Fibroblast of the aortic adventitia (primary cell): ENCODE results near the gene CD300LB. TPM values are rescaled to one million over a fixed set of nuclear protein-coding genes. Genes with fewer than 3 reads are reported as not detected.

Experiments
- DNase-seq: peaks from one replicate; pipeline ENCODE4 v3.0.0-alpha.2; 2010; ENCODE audit warnings: low read depth
- H3K4me3 ChIP-seq: 2 replicates; pipeline ENCODE4 v1.5.1; 2011; ENCODE audit warnings: low read depth, mild to moderate bottlenecking, control low read depth, low read length, moderate library complexity
- CTCF ChIP-seq: IDR thresholded peaks from 2 replicates; pipeline ENCODE4 v1.5.1; 2011; ENCODE audit warnings: mild to moderate bottlenecking, low read length, control low read depth, inconsistent platforms; ENCODE audit not compliant: insufficient read depth
- total RNA-seq: library from RNA; depleted of rRNA; stranded (reverse); fragments of >200 nt; gene quantifications from 2 replicates; pipeline ENCODE4 v1.2.3, GENCODE V29; 2012; ENCODE audit warnings: low replicate concordance

CD300LB gene
- total RNA-seq, 1 donor, result not detected

GRCh38 chr17:74549343-74549742 lies 18.1 kb upstream of the CD300LB start:
- no peak for TF ChIP-seq CTCF
- no peak for DNase-seq
- no peak overlapping the region for H3K4me3 ChIP-seq

GRCh38 chr17:74547736-74548135 lies 16.5 kb upstream of the CD300LB start:
- H3K4me3 ChIP-seq, result no peak overlapping the region
- DNase-seq, result no peak
- TF ChIP-seq CTCF, result no peak

- no peak for DNase-seq
- TF ChIP-seq CTCF, result no peak
- no peak overlapping the region for H3K4me3 ChIP-seq
Measured at GRCh38 chr17:74547264-74547663, 16.0 kb upstream of the CD300LB start.

- no peak for TF ChIP-seq CTCF
- no peak for DNase-seq
- no peak overlapping the region for H3K4me3 ChIP-seq
Measured at GRCh38 chr17:74546586-74546985, 15.3 kb upstream of the CD300LB start.

- TF ChIP-seq CTCF, result no peak
- no peak for DNase-seq
- H3K4me3 ChIP-seq, result no peak within 1 kb of the TSS
Measured at GRCh38 chr17:74545843-74546230, 14.6 kb upstream of the CD300LB start, which contains the start of gene CD300C. Gene CD300C (minus strand): TSS chr17:74546115. CDS start chr17:74545782, 333 bp downstream.

- DNase-seq, result no peak
- no peak for TF ChIP-seq CTCF
Measured at GRCh38 chr17:74544991-74545842, 13.9 kb upstream of the CD300LB start.

More at GRCh38 chr17:74544991-74545842, 13.9 kb upstream of the CD300LB start:
- H3K4me3 ChIP-seq, result no peak overlapping the region
